Skeletal muscle satellite cell (primary cell): Measurements from ENCODE around the gene MARCHF10.

ENCODE experiments used
- H3K27me3 ChIP-seq: 2 replicates; pipeline ENCODE4 v1.7.0; 2013; ENCODE audit warnings: low read length; ENCODE audit not compliant: control insufficient read depth, insufficient read depth
- H3K36me3 ChIP-seq: 2 replicates; pipeline ENCODE4 v1.7.0; 2013; ENCODE audit warnings: mild to moderate bottlenecking, control low read depth, low read length; ENCODE audit not compliant: insufficient read depth
- H3K4me1 ChIP-seq: 2 replicates; pipeline ENCODE4 v1.7.0; 2013; ENCODE audit warnings: low read length; ENCODE audit not compliant: control insufficient read depth, insufficient read depth
- H3K4me2 ChIP-seq: 2 replicates; pipeline ENCODE4 v1.7.0; 2013; ENCODE audit warnings: mild to moderate bottlenecking, low read length
- H3K4me3 ChIP-seq: 2 replicates; pipeline ENCODE4 v1.7.0; 2013; ENCODE audit warnings: low read length
- H3K9ac ChIP-seq: 2 replicates; pipeline ENCODE4 v1.7.0; 2013; ENCODE audit warnings: mild to moderate bottlenecking, low read depth, low read length, moderate library complexity
- H3K9me3 ChIP-seq: replicated peaks from 2 replicates; pipeline ENCODE4 v1.7.0; 2013; ENCODE audit warnings: mild to moderate bottlenecking, control low read depth, low read length

The MARCHF10 gene

DNA sequence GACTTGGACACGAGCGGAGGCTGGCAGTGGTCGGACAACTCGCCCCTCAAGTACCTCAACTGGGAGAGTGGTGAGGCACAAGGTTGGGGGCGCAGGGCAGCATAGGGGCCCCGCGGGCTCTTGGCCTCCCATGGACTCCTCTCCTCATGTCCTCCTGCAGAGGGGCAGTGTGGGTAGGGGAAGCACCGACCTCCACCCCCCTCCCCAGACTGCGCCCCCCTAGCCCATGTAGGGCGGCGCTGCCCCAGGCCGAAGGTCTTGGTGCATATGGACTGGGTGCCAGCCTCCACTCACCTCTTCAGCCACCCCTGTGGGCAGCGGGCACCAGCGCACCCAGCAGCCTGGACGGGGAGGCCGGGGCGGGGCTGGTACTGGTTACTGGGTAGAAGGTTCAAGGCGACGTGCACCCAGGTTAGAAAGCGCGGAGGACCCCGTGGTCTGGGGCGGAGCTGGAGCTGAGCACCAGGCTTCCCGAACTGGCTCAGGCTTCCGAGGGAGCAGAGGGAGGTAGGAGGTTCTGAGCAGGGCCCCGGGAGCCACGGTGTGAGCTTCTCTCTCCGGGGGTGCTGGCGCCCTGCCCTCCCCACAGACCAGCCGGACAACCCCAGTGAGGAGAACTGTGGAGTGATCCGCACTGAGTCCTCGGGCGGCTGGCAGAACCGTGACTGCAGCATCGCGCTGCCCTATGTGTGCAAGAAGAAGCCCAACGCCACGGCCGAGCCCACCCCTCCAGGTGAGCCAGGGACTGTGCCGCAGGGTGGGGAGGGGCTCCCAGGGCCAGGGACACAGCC lies 141.1 kb downstream of the MARCHF10 start:
- peaks cover 70% of the 10 kb centered on the region for H3K36me3 ChIP-seq
- no peak overlapping the region for H3K4me2 ChIP-seq
- H3K9me3 ChIP-seq: no peaks in the 10 kb centered on the region
- H3K4me3 ChIP-seq: no peak overlapping the region
- peaks cover 6% of the 10 kb centered on the region for H3K4me1 ChIP-seq
- no peaks in the 10 kb centered on the region for H3K27me3 ChIP-seq
- no peak overlapping the region for H3K9ac ChIP-seq

DNA sequence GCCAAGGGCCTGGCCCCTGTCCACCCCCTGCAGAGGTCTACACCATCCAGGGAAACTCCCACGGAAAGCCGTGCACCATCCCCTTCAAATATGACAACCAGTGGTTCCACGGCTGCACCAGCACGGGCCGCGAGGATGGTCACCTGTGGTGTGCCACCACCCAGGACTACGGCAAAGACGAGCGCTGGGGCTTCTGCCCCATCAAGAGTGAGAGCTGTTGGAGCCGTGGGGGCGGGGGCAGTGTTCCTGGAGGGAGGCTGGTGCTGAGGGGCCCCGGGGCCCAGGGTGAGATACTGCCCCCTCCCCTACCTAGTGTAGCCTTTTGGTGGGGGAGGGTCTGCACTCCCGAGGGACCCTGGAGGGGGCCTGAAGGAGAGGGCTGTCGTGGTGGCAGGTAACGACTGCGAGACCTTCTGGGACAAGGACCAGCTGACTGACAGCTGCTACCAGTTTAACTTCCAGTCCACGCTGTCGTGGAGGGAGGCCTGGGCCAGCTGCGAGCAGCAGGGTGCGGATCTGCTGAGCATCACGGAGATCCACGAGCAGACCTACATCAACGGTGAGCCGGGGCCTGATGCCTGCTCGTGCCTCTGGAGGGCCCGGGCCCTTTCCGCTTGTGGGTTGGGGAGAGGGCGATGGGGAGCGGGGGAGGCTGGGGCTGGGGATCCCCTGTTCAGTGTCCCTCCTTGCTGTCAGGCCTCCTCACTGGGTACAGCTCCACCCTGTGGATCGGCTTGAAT lies 141.9 kb downstream of the MARCHF10 start:
- H3K4me2 ChIP-seq: no peak overlapping the region
- no peak overlapping the region for H3K9ac ChIP-seq
- peaks cover under 1% of the 10 kb centered on the region for H3K4me1 ChIP-seq
- no peak overlapping the region for H3K4me3 ChIP-seq
- H3K27me3 ChIP-seq: no peaks in the 10 kb centered on the region
- H3K9me3 ChIP-seq: no peaks in the 10 kb centered on the region
- peaks cover 62% of the 10 kb centered on the region for H3K36me3 ChIP-seq

DNA sequence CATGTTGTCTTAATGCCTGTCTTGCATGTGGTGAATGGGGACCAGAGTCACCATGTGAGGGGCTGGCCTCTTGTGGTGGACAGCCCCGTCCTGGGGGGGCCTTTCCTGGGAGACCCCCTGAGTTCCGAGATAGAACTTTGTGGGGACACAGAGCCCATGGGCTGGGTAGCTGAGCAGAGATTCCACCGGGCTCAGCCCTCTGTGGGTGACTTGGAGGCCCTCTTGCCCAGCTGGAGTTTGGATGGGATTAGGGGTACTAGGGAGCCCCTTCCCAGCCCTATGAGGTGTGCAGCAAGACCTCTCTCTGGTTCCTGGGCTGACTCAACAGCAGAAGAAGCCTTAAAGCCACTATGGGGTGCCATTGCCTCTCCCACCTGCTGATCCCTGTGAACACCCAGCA lies 142.5 kb downstream of the MARCHF10 start:
- peaks cover 59% of the 10 kb centered on the region for H3K36me3 ChIP-seq

DNA sequence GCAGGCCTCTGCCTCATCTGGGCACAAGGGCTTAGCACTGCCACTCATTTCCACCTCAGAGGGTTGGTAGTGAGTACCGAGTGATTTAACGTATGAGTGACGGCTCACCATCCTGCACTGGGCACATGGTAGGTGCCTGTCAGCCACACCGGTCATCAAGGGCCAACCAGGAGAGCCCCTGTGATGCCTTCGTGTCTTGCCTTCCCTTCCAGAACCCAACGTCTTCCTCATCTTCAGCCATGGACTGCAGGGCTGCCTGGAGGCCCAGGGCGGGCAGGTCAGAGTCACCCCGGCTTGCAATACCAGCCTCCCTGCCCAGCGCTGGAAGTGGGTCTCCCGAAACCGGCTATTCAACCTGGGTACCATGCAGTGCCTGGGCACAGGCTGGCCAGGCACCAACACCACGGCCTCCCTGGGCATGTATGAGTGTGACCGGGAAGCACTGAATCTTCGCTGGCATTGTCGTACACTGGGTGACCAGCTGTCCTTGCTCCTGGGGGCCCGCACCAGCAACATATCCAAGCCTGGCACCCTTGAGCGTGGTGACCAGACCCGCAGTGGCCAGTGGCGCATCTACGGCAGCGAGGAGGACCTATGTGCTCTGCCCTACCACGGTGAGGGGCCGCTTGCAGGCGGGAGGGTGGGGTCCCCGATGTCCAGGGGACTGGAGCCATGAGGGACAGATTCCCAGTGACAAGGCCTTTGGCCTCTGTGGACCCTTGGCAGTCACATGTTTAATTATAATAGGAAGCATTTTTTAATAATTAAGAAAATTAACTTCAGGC lies 143.6 kb downstream of the MARCHF10 start:
- Histone ChIP-seq H3K4me2 (no peak overlapping the region), H3K4me3 (no peak overlapping the region), H3K27me3 (no peaks in the 10 kb centered on the region), H3K9ac (no peak overlapping the region), H3K4me1 (no peaks in the 10 kb centered on the region), H3K36me3 (peaks cover 54% of the 10 kb centered on the region), H3K9me3 (peaks cover 5% of the 10 kb centered on the region)

More for the DNA sequence above, 142.5 kb downstream of the MARCHF10 start:
- Histone ChIP-seq H3K9me3 (peaks cover 5% of the 10 kb centered on the region), H3K9ac (no peak overlapping the region), H3K27me3 (no peaks in the 10 kb centered on the region), H3K4me2 (no peak overlapping the region), H3K4me3 (no peak overlapping the region), H3K4me1 (no peaks in the 10 kb centered on the region)

GRCh38 chr17:62663304-62663703 lies 144.8 kb downstream of the MARCHF10 start:
- no peaks in the 10 kb centered on the region for H3K27me3 ChIP-seq
- no peak overlapping the region for H3K4me3 ChIP-seq
- H3K4me1 ChIP-seq: no peaks in the 10 kb centered on the region
- H3K36me3 ChIP-seq: peaks cover 59% of the 10 kb centered on the region
- no peak overlapping the region for H3K4me2 ChIP-seq
- H3K9ac ChIP-seq: no peak overlapping the region
- H3K9me3 ChIP-seq: peaks cover 5% of the 10 kb centered on the region

- no peak overlapping the region for H3K4me3 ChIP-seq
- H3K36me3 ChIP-seq: peaks cover 61% of the 10 kb centered on the region
- peaks cover 5% of the 10 kb centered on the region for H3K9me3 ChIP-seq
- no peaks in the 10 kb centered on the region for H3K4me1 ChIP-seq
- no peak overlapping the region for H3K4me2 ChIP-seq
- no peaks in the 10 kb centered on the region for H3K27me3 ChIP-seq
- H3K9ac ChIP-seq: no peak overlapping the region
Observed at GRCh38 chr17:62662855-62663254, 145.3 kb downstream of the MARCHF10 start.

DNA sequence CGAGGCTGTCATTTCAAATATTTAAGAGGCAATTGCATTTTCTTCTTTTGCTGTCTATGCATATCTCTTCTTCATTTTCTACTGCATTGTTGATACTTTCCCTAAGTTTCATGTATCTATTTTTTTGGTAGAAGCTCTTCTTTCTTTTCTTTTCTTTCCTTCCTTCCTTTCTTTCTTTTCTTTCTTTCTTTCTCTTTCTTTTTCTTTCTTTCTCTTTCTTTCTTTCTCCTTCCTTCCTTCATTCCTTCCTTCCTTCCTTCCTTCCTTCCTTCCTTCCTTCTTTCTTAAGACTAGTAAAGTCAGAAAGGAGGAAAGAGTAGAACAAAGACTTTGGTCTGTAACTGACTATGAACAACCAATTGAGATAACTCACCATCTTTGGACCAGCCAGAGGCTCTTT lies 146.8 kb downstream of the MARCHF10 start:
- Histone ChIP-seq H3K36me3 (peaks cover 57% of the 10 kb centered on the region), H3K9me3 (peaks cover 5% of the 10 kb centered on the region), H3K27me3 (no peaks in the 10 kb centered on the region), H3K9ac (no peak overlapping the region), H3K4me2 (no peak overlapping the region), H3K4me3 (no peak overlapping the region), H3K4me1 (peaks cover 8% of the 10 kb centered on the region)

DNA sequence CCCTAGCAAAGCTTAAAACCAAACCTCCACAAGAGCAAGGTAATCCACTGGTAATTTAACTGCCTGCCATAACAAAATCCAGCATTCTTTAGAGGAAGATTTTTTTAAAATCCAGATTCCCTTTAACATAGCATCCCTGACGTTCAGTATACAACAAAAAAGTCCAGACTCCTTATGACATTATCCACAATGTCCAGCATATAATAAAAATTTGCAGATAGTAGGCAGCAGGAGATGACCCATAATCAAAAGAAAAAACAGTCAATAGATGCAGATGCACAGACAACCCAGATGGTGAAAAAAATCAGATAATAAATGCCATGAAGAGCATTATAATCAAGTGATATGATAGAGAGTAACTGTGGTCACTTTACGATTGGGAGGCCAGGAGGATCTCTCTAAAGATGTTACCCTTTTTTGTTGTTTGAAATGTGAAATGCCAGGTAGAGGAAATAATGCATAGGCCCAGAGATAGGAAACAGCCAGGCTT lies 147.4 kb downstream of the MARCHF10 start:
- Histone ChIP-seq H3K9me3 (peaks cover 5% of the 10 kb centered on the region), H3K27me3 (no peaks in the 10 kb centered on the region), H3K9ac (no peak overlapping the region), H3K36me3 (peaks cover 52% of the 10 kb centered on the region), H3K4me1 (peaks cover 8% of the 10 kb centered on the region), H3K4me2 (no peak overlapping the region), H3K4me3 (no peak overlapping the region)

GRCh38 chr17:62658136-62658920 lies 149.8 kb downstream of the MARCHF10 start:
- Histone ChIP-seq H3K4me2 (no peak overlapping the region), H3K4me3 (no peak overlapping the region), H3K4me1 (peaks cover 23% of the 10 kb centered on the region), H3K9me3 (peaks cover 5% of the 10 kb centered on the region), H3K9ac (no peak overlapping the region), H3K27me3 (no peaks in the 10 kb centered on the region), H3K36me3 (peaks cover 41% of the 10 kb centered on the region)

GRCh38 chr17:62657690-62658089 lies 150.4 kb downstream of the MARCHF10 start:
- H3K36me3 ChIP-seq: peaks cover 41% of the 10 kb centered on the region
- no peaks in the 10 kb centered on the region for H3K27me3 ChIP-seq
- H3K4me1 ChIP-seq: peaks cover 29% of the 10 kb centered on the region
- H3K9ac ChIP-seq: no peak overlapping the region
- H3K4me2 ChIP-seq: no peak overlapping the region
- no peak overlapping the region for H3K4me3 ChIP-seq
- H3K9me3 ChIP-seq: peaks cover 5% of the 10 kb centered on the region
